ENCODE measurements around the gene RAB35. TPM values are rescaled to one million over a fixed set of nuclear protein-coding genes. Genes with fewer than 3 reads are reported as not detected.
A peak's percentile ranks its signal among the peaks of the same experiment; 100 is the strongest.

RAB35 gene
- polyA plus RNA-seq, 3 donors: 35.0 to 38.0 (median 37.9) TPM

DNA sequence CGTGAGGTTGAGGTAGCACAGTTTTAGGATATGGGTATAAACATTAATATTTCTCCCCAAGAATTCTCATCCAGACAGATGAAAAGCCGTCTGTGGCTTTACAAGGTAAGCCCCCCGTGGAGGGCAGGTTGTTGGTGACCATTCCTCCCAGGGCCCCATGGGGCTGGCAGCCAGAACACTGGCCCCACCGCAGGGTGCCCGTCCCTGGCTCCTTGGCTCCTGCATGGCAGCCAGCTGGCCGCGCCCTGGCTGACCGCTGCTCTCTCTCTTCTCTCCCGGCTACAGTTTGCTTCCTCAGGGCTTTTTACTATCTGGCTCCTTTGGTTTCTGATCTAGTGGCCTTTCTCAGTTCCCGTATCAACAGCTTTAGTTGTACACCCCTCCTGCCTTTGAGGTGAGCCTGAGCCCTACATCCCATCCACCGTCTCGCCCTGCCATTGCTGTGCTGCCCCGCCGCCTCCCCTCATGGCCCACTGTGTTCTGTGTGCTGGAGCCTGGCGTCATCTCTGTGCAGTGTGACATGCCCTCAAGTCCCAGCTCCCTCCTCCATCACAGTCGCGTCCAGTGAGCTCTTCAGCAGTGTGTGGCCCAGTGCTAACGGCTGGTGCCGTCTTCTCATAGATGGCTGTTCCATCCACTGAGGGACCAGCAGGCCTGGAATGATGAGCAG lies 25.8 kb downstream of the RAB35 start:
- no peak for DNase-seq

DNA sequence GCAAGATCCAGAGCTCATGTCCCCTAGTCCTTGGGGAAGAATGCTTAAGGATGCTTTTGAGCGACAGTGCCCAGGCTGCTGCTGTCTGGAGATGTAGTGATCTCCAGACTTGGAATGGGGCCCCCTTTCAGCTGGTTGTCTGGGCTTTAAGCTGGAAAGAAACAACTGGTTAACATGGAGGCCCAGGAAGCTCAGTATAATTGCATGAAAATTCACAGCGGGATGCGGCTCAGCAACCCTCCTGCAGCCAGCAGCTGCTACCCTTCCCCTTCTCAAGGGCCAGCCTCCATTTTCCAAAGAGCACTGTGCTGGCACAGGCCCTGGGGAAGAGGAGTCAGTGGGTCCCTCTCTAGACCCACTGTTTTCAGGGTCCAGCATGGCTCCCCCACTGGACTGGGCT lies 26.3 kb downstream of the RAB35 start:
- DNase-seq: no peak

DNA sequence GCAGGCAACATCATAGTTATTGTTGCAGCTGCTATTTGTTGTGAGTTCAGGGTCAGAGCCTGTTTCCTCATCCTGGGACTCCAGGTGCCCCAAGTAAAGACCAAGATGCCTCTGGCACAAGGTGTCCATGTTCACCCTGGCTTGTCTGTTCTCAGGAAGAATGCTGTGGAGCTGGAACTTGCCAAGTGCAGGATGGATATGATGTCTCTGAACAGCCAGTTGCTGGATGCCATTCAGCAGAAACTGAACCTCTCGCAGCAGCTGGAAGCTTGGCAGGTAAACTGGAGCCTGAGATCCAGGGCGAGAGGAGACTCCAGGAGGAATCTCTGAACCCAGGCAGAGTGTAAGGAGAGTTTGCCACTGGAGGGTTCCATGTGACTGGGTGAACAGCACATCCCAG lies 26.8 kb downstream of the RAB35 start:
- DNase-seq: no peak

DNA sequence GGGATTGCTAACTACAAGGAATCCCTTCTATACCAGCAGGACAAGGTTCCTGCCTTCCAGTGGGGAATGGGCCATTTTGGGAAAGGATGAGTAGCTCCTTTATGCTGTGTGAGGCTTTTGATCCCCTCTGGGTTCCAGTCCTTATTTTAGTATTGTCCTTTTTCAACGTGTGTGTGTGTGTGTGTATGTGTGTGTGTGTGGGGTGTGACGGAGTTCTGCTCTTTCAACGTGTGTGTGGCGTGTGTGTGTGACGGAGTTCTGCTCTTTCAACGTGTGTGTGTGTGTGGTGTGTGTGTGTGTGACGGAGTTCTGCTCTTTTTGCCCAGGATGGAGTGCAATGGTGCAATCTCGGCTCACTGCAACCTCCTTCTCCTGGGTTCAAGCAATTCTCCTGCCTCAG lies 27.4 kb downstream of the RAB35 start:
- no peak for DNase-seq

DNA sequence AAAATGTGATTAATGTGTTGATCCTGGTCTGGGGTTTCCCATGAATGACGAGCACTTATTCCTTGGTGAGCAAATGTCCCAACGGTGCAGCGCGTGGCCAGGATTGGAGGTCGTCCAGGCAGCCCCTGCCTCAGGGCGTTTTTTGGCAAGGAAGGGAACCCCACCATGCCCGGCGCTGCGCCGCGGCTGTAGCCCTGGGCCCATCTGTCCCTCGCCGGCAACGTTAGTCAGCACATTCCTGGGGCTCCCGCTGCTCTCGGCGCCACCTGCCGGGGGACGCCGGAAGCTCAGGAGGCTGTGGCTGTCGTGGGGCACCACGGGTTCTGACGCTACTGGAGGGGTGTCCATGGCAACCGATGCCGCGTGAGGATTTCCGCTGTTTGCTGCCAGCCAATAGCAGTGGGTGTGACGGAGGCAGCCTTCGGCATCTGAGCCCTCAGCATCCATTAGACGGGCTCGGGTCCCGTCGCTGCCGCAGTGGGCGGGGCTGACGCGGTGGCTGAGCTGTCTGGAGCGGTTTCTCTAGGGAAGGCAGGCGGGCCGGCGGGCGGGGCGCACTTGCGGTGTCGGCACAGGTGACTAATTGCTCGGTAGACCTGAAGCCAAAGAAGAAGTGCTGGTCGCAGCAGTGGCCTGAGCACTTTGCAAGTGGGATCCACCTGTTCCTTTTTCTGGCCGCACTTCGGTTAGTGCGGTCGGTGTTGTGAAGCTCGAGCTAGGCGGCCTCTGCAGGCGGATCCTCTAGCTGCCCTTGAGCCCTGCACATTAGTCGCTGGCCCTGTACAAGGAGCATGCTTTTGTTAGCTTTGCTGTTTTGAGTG lies 29.5 kb downstream of the RAB35 start:
- peak; percentile 97 for DNase-seq

DNA sequence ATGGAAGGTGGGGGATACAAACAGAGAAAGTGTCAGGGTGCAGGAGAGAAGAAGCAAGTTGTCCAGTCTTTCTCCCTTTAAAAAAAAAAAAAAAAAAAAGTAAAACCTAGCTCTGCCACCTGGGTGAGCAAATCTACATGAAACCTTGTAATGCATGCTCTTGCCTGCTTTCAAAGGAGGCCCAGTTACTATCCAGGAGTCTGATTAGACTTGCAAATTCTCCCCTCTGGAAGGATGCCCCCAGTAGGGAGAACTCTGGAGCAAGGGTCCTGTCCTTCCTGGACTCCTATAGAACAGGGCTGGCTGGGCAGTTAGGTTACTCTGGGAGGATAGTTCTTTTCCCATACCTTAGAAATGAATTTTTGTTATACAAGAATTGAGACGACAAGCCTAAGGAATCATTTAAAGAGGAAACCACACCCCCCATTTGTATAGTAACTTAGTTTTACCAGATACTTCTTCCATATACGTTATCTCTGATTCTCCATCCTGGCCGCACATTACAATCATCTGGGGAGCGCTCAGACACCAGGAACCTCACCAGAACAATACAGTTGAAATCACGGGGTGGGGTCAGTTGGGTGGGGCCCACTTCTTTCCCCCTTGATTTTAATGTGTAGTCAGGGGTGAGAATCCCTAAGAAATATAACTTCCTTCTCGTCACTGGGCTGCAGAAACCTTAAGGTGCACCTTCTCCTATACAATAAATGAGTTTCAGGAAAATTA lies 30.5 kb downstream of the RAB35 start:
- no peak for DNase-seq

DNA sequence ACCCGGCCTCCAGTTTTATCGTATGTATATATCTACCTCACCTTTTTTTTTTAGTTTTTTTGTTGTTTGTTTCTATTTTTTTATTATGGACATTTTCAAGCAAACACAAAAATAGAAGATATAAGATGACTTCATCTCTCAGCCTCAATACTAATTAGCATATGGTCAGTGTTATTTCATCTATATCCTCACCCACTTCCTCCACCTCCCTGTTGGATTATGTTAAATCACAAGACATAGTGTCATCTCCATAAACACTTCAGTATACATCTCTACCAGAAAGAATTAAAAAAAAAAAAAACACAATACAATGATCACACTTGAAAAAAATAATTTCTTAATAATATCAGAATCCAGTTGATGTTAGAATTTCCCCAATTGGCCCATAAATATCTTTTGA lies 34.9 kb downstream of the RAB35 start:
- DNase-seq: no peak

DNA sequence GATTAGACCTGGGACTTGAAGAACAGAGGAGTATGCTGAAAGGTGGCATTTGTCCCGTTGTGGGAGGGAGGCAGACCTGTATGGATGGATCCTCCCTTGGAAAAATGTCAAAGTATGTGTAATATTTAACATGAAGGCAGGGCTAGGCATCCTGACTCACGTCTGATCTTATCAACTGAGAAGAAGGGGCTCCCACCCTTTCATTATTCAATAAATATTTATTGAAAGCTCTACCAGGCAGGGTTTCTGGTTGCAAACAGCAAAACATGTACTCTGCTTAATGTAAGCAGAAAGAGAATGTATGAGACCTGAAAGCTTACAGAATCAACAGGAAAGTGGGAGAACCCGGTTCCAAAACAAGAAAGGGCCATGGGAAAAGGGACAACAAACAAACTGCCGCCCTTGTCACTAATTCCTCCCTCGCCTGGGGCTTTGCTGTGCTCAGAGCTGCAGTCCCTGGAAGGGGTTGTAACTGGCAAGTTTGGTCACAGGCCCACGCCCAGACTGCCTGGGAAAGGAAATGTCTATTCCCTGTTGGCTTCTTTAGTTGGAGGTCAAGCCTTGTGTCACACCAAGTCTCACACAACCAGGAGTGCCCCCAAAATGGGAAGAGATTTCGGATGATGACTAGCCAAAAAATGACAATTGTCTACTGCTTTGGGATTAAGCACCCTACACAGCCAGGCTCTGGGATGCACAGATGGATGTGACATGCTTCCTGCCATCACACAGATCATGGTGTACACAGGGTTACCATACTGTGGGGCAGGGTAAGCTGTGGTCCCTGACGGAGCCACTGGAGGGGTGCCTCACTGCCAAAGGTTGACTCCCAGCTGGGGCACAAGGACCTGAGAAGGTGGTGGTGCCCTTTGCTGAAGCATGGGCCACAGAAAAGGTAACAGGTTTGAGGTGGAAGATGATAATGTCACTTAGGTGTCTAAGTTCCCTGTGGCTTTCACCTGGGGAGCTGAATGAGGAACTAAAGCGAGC lies 36.8 kb downstream of the RAB35 start:
- DNase-seq: no peak

DNA sequence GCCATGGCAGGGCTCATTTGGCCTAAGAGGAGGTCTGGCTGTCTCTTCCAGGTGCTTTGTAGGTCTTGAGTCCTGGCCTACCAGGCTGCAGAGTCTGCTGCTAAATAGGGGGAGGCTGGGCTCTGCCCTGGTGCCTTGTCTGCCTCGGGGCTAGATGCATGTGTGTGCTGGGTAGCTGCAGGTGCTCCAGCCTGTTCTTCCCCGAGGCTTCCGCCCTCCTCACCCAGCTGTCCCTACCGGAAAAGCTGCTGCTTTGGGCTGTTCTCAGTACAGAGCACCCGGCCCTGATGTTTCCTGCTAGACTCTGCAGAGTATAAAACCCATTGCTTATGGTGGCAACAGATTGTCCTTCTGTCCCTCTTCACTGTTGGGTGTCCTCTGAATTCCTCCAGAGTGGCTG lies 37.7 kb downstream of the RAB35 start:
- DNase-seq: no peak

DNA sequence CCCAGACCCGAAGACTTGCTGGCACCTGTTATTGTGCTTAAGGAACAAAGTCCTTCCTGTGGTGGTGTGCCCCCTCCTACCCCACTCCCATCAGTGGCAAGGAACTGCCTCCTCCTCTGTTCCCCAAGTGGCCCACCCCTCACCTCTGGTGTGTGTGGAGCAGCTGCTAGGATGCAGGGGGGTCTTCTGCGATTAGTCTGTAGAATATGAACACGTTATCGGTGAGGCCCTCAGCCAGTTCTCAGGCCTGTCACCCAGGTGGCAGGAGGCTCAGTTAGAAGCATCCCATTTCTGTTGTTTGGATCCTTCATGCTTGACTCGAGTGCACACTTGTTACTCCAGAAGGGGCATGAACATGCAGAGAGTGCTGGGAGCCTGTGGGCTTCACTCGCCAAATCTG lies 39.3 kb downstream of the RAB35 start:
- no peak for DNase-seq

DNA sequence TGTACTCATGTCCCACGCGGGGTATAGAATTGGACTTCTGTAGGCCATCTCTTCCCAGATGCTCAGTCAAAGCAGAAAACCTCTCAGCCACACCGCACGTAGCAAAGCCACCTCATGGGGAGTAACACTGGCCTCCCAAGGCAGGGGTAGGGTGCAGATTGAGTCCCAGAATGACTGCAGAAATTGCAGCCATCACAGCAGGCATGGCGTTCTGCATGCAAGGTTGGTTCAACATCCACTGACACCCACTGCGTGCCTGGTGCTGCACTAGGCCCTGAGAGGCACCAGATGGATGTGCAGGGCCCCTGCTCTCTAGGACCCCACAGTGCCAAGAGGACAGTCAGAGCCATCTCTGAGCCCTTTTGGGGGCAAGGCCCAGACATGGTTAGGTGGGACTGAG lies 39.9 kb downstream of the RAB35 start:
- DNase-seq: no peak

DNA sequence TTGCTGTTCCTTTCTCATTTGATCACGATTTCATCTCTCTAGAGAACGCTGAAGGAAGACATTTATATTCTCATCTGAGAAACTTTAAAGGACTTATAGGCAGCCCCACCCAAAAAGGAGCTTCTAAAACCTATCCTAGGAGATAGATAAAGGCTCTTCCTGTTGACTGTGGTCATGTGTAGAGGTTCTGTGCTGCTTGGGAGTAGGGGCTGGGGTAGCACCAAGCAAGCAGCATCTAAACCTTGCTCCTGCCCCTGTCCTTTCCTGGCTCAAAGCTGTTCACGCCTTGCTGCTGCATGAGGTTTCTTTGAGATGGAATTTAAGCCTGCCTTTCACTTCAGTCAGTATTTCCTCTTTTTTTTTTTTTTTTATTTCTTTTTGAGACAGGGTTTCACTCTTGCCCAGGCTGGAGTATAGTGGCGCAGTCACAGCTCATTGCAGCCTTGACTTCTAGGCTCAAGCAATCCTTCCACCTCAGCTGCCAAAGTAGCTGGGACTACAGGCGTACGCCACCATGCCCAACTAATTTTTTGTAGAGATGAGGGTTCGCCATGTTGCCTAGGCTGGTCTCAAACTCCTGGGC lies 41.4 kb downstream of the RAB35 start:
- no peak for DNase-seq

DNA sequence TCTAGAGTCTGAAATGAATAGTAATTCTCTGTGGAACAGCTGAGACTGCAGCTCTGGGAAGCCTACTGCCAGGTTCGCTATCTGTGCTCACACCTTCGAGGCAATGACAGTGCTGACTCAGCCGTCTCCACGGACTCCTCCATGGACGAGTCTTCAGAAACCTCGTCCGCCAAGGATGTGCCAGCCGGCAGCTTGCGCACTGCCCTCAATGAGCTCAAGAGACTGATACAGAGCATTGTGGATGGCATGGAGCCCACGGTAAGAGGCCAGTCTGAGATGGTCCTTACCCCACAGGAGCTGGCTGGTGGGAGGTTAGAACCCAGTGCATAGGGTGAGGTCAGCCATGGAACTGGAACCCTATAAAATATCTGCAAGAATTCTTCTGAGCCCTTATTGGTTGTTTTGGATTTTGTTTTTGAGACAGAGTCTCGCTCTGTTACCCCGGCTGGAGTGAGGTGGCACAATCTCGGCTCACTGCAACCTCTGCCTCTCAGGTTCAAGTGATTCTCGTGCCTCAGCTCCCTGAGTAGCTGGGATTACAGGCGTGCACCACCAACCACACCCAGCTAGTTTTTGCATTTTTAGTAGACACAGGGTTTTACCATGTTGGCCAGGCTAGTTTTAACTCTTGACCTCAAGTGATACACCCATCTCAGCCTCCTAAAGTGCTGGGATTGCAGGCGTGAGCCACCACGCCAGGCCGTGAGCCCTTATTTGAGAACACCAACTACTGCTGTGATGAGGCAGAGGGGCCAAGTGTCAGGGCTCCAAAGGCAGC lies 43.9 kb downstream of the RAB35 start:
- DNase-seq: no peak

DNA sequence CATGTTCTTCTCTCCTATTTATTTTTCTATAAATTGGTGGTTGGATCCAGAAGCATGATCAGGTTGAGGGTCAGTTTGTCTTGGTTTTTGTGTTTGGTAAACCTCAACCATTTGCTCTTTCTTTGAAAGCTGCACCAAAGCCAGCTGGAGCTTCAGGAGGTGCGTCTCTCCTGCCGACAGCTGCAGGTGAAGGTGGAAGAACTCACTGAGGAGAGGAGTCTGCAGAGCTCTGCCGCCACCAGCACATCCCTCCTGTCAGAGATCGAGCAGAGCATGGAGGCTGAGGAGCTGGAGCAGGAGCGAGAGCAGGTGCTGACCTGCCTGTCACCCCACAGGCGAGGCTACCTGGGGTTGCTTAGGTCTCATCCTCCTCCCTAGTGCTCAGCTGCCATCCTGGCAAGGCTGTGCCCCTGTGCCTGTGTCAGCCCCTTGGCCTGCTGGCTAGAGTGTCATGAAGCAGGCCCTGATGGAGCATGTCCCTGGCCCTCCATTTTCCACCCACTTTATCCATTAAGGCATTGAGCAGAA lies 45.0 kb downstream of the RAB35 start:
- DNase-seq: no peak

DNA sequence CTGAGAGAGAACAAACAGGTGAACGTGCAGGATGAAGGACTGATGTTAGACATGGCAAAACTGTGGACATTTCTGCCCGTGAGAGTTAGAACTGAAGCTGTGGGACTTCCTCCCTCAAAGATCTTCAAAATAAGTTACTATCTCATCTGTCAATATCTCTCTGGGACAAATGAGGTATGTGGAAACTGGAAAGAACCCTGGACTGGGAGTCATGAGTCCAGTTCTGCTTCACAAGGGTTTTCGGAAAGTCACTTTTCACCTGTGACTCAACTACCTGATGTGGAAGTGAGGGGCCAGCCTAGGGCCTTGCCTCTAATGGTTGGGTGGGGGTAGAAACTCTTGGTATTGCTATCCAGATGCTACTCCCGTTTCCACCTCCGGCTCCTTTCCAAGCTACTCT lies 47.3 kb downstream of the RAB35 start:
- no peak for DNase-seq

DNA sequence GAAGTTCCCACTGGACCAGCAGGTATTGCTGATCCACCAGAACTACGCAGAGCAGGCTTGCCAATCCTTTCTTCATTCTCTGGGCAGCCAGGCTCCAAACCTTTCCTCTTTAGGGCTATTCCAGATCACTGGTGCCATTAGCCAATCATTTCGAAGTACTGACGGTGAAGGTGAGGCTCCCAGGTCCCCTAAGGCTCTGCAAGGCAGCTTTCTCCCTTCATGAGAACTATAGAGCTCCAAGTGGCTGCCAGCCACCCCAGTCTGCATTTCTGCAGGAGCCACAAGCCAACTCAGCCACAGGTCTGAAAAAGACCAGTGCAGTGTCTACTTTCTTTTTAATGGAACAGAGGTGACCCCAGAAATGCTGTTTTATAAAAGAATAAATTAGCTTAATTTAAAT lies 48.7 kb downstream of the RAB35 start:
- DNase-seq: no peak

DNA sequence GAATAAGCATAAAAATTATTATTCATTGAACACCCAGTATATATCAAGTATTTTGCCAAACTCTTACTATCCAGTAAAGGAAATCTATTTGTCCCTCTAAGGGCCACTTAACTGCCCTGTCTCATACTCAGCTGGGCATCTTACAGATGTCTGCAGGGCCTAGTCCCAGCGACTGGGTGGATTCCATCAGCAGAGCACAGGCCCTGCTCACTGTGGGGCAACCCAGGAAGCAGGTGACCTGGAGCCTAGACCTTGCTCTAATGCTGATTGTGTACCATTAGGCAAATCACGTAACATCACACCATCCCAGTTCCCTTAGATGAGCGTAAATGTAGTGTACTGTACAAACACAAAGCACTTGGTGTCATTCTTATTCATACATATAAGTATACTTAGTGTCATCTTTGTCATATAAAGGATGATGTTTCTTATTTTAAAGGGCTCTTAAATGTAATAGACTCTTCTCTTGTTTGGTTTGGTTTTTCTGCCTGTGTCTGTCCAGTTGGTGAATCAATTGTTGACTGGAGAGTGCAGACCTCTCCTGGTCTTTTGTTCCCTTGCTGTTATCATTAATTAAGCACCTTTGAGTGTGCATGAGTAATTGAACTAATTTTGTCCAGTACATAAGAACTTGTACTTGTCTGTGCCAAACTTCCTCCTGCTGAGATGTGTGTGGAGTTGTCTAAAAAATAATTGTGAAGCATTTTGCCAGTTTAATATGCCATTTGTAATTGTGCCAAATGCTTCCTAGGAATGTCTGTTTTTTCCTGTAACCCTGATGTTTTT lies 49.3 kb downstream of the RAB35 start:
- DNase-seq: no peak

DNA sequence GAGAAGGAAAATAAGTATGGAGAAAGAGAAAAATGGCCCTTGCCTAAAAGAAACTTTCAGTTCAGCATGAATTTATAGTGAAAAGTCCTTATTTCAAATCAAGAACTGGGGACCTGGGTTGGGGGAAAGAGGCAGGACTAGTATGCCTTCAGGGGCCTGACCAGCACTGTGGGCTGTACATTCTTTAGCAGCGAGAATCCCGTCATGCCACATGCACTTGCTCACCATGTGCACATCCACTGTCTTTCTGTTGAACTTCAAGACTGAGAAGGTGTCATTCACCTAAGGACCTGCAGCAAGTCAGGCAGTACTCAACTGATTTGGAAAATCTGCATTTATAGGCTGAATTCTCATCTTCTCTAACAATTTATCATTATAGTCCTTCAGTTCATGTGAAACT lies 50.2 kb downstream of the RAB35 start:
- DNase-seq: no peak

DNA sequence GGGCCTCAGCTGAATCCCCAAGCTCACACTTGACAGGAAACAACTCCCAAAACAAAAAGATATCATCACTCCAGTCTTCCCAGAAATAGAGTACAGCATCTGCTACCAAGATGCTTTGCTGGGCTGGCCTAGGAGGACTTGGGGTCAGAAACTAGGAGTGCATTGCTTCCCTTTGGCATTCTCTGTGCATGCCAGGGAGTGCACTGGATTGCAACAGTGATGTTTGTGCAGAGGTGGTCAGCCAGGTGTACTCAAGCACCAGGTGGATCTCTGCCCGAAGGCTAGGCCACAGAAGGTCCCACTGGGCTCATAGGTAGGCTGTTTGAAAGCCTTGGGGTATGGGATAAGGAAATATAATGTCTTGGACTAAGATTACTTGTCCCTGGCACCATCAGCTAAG lies 51.1 kb downstream of the RAB35 start:
- DNase-seq: no peak

Measured in renal pelvis (tissue), 4 donors.